GM23338 (cell line): ENCODE measurements around the gene PTPRQ.

Experiments
- CREB1 ChIP-seq: fragments of 250-450 bp; sonication (Bioruptor Pico); IDR thresholded peaks from 2 replicates; pipeline ENCODE4 v1.5.0; 2020; ENCODE audit warnings: low read depth, mild to moderate bottlenecking, moderate library complexity
- EZH2phosphoT487 ChIP-seq: fragments of 200-600 bp; sonication (generic); IDR thresholded peaks from one replicate; pipeline ENCODE4 v1.8.1; 2018; ENCODE audit warnings: antibody characterized with exemption; ENCODE audit not compliant: unreplicated experiment
- TF ChIP-seq, protein P1 (sequence below), 2 experiments: fragments of 200-600 bp in 1 of 2; sonication (generic) in 1 of 2; conservative IDR thresholded peaks; 2 replicates each; pipeline versions ENCODE4 v1.5.1 to v1.6.1; 2016 to 2017; ENCODE audit warnings: antibody characterized with exemption in 2 of 2, low read depth in 2 of 2, mild to moderate bottlenecking in 2 of 2, moderate library complexity in 1 of 2

DNA sequence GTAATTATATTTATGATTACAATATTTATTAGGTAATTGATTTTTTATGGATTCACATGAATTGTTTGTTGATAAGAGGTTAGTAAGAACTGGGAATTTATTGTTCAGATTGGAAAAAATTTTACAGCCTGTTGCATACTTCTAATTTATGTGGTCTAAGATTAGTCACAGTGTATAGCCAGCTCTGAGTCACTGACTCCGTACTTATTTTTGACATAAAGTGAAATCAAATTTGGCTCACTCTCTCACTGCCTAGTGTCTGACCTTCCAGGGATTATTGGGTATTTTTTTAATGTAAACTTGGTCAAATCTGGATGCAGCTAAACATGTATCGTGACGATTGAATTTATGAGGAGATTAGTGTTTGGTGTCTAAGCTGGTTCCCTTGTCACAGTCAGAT lies 109.3 kb downstream of the PTPRQ start:
- TF ChIP-seq CREB1 (CRISPR knock-in tag) (no peak), EZH2phosphoT487 (no peak)
- TF ChIP-seq, protein P1, sequence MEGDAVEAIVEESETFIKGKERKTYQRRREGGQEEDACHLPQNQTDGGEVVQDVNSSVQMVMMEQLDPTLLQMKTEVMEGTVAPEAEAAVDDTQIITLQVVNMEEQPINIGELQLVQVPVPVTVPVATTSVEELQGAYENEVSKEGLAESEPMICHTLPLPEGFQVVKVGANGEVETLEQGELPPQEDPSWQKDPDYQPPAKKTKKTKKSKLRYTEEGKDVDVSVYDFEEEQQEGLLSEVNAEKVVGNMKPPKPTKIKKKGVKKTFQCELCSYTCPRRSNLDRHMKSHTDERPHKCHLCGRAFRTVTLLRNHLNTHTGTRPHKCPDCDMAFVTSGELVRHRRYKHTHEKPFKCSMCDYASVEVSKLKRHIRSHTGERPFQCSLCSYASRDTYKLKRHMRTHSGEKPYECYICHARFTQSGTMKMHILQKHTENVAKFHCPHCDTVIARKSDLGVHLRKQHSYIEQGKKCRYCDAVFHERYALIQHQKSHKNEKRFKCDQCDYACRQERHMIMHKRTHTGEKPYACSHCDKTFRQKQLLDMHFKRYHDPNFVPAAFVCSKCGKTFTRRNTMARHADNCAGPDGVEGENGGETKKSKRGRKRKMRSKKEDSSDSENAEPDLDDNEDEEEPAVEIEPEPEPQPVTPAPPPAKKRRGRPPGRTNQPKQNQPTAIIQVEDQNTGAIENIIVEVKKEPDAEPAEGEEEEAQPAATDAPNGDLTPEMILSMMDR (conservative IDR thresholded peaks at IDR 0.05; ENCODE audit: low read depth in 2 of 2), result no peak
